Testis (tissue), 2 donors: ENCODE data around the gene EVI5.

Source experiments
- CTCF ChIP-seq, 3 experiments: fragments of 450-650 bp in 2 of 3; fragments of 200-600 bp in 1 of 3; sonication (generic) in 1 of 3; IDR thresholded peaks; one replicate each; pipeline ENCODE4 v1.5.1; 2016 to 2019; ENCODE audit warnings: antibody characterized with exemption in 3 of 3, mild to moderate bottlenecking in 2 of 3, moderate library complexity in 1 of 3
- POLR2A ChIP-seq: fragments of 450-650 bp; IDR thresholded peaks from one replicate; pipeline ENCODE4 v1.6.1; 2017; ENCODE audit warnings: antibody characterized with exemption, mild to moderate bottlenecking, moderate library complexity

DNA sequence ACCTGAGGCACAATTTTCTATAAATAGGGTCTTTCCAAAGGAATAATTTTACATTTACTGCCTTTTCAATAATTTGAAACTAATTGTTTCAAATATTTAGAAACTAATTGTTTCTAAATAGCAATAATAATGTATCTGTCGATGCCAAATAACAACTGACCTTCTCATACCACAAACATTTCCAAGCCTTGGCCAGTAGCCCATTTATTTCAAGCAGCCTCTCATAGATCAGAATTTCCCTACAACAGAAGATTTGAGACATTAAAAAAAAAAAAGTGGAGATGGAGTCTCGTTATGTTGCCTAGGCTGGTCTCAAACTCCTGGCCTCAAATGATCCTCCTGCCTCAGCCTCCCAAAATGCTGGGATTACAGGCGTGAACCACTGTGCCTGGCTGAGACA is 296.1 kb downstream of the EVI5 start:
- no peak for TF ChIP-seq CTCF (IDR thresholded peaks at IDR 0.05)
- no peak for TF ChIP-seq POLR2A
